Liver (tissue), 9 donors: ENCODE measurements around the gene OTX2. TPM values are rescaled to one million over a fixed set of nuclear protein-coding genes. Genes with fewer than 3 reads are reported as not detected.

ENCODE experiments used
- DNase-seq: peaks from one replicate; pipeline ENCODE4 v3.0.0-alpha.2; 2017; ENCODE audit warnings: low spot score
- H3K27ac ChIP-seq, 2 donors: one replicate each; pipeline ENCODE4 v1.7.0; 2013; ENCODE audit warnings: inconsistent platforms in 2 of 2, low read length in 2 of 2, control low read depth in 1 of 2, low read depth in 1 of 2, mild to moderate bottlenecking in 1 of 2
- H3K27me3 ChIP-seq, 4 donors: one replicate each; pipeline versions ENCODE4 v1.6.1 to v1.7.0; 2013; ENCODE audit warnings: low read length in 3 of 4, inconsistent platforms in 1 of 4, mild to moderate bottlenecking in 1 of 4, moderate library complexity in 1 of 4; ENCODE audit not compliant: control insufficient read depth in 4 of 4, insufficient read depth in 4 of 4
- H3K36me3 ChIP-seq, 4 donors: one replicate each; pipeline versions ENCODE4 v1.6.1 to v1.7.0; 2013; ENCODE audit warnings: low read length in 3 of 4, mild to moderate bottlenecking in 3 of 4, low read depth in 1 of 4, moderate library complexity in 1 of 4; ENCODE audit not compliant: control insufficient read depth in 4 of 4, insufficient read depth in 3 of 4
- H3K4me1 ChIP-seq, 4 donors: one replicate each; pipeline versions ENCODE4 v1.6.1 to v1.7.0; 2013; ENCODE audit warnings: low read length in 3 of 4, mild to moderate bottlenecking in 3 of 4, moderate library complexity in 1 of 4; ENCODE audit not compliant: control insufficient read depth in 4 of 4, insufficient read depth in 4 of 4
- H3K4me3 ChIP-seq, 3 donors: one replicate each; pipeline versions ENCODE4 v1.6.1 to v1.7.0; 2013; ENCODE audit warnings: low read length in 3 of 3, control low read depth in 1 of 3, low read depth in 1 of 3, mild to moderate bottlenecking in 1 of 3
- H3K9ac ChIP-seq, 2 donors: one replicate each; pipeline ENCODE4 v1.7.0; 2013; ENCODE audit warnings: low read length in 2 of 2, mild to moderate bottlenecking in 2 of 2, moderate library complexity in 2 of 2, control low read depth in 1 of 2, low read depth in 1 of 2
- H3K9me3 ChIP-seq, 4 donors: one replicate each; pipeline versions ENCODE4 v1.6.1 to v1.7.0; 2013; ENCODE audit warnings: low read length in 3 of 4; ENCODE audit not compliant: control insufficient read depth in 4 of 4
- EGR1 ChIP-seq, 2 donors: IDR thresholded peaks; 2 replicates each; pipeline ENCODE4 v1.6.1; 2016 to 2018; ENCODE audit warnings: antibody characterized with exemption in 2 of 2, low read depth in 2 of 2
- FOXA1 ChIP-seq: IDR thresholded peaks from 2 replicates; pipeline ENCODE4 v1.6.1; 2016; ENCODE audit warnings: antibody characterized with exemption
- FOXA2 ChIP-seq: IDR thresholded peaks from 2 replicates; pipeline ENCODE4 v1.6.1; 2016; ENCODE audit warnings: antibody characterized with exemption
- GABPA ChIP-seq, 2 donors: IDR thresholded peaks in 1 of 2; conservative IDR thresholded peaks in 1 of 2; 2 replicates each; pipeline ENCODE4 v1.6.1; 2016; ENCODE audit warnings: antibody characterized with exemption in 2 of 2, mild to moderate bottlenecking in 1 of 2, moderate library complexity in 1 of 2
- HNF4A ChIP-seq, 2 donors: conservative IDR thresholded peaks; 2 replicates each; pipeline ENCODE4 v1.6.1; 2016; ENCODE audit warnings: antibody characterized with exemption in 2 of 2, mild to moderate bottlenecking in 2 of 2
- HNF4G ChIP-seq: IDR thresholded peaks from 2 replicates; pipeline ENCODE4 v1.6.1; 2016; ENCODE audit warnings: antibody characterized with exemption
- JUND ChIP-seq, 2 donors: IDR thresholded peaks; 2 replicates each; pipeline ENCODE4 v1.6.1; 2016; ENCODE audit warnings: antibody characterized with exemption in 2 of 2
- NR2F2 ChIP-seq: IDR thresholded peaks from 2 replicates; pipeline ENCODE4 v1.6.1; 2016; ENCODE audit warnings: antibody characterized with exemption
- RAD21 ChIP-seq, 2 donors: IDR thresholded peaks; 2 replicates each; pipeline ENCODE4 v1.6.1; 2016; ENCODE audit warnings: antibody characterized with exemption in 2 of 2, mild to moderate bottlenecking in 2 of 2
- RXRA ChIP-seq, 2 donors: IDR thresholded peaks; 2 replicates each; pipeline ENCODE4 v1.6.1; 2017 to 2018; ENCODE audit warnings: antibody characterized with exemption in 2 of 2, mild to moderate bottlenecking in 1 of 2
- SP1 ChIP-seq: IDR thresholded peaks from 2 replicates; pipeline ENCODE4 v1.6.1; 2018; ENCODE audit warnings: antibody characterized with exemption, mild to moderate bottlenecking
- TAF1 ChIP-seq: conservative IDR thresholded peaks from 2 replicates; pipeline ENCODE4 v1.6.1; 2016; ENCODE audit warnings: antibody characterized with exemption, mild to moderate bottlenecking
- YY1 ChIP-seq: IDR thresholded peaks from 2 replicates; pipeline ENCODE4 v1.6.1; 2016; ENCODE audit warnings: antibody characterized with exemption, mild to moderate bottlenecking
- WGBS: extraction: QIAGEN DNeasy Blood & Tissue Kit; methylation state at CpG from one replicate; pipeline ENCODE4 v1.1.7; 2013; 5-methylcytosine and 5-hydroxymethylcytosine counted together
- polyA plus RNA-seq, 2 donors: library from polyadenylated mRNA; stranded (reverse) in 1 of 2; unstranded in 1 of 2; fragments of 200-250 nt in 1 of 2; fragments of >200 nt in 1 of 2; fragmentation: Nextera tagmentation in 1 of 2; extraction: Ambion mirVana in 1 of 2; gene quantifications; one replicate each; pipeline versions ENCODE4 v1.2.1 to v1.2.3, GENCODE V29; 2013 to 2015
- total RNA-seq, 2 donors: library from RNA; depleted of rRNA; stranded (reverse); fragments of >200 nt; gene quantifications; one replicate each; pipeline ENCODE4 v1.2.3, GENCODE V29; 2014
- TF ChIP-seq, protein P1 (sequence below): IDR thresholded peaks from 2 replicates; pipeline ENCODE4 v1.6.1; 2016; ENCODE audit warnings: antibody characterized with exemption, mild to moderate bottlenecking
- TF ChIP-seq, protein P2 (sequence below): IDR thresholded peaks from 2 replicates; pipeline ENCODE4 v1.6.1; 2016; ENCODE audit warnings: antibody characterized with exemption
- TF ChIP-seq, protein P3 (sequence below): IDR thresholded peaks from 2 replicates; pipeline ENCODE4 v1.6.1; 2016; ENCODE audit warnings: antibody characterized with exemption
- TF ChIP-seq, protein P4 (sequence below): IDR thresholded peaks from 2 replicates; pipeline ENCODE4 v1.6.1; 2016; ENCODE audit warnings: antibody characterized with exemption
- TF ChIP-seq, protein P5 (sequence below): fragments of 150-350 bp; IDR thresholded peaks from 2 replicates; pipeline ENCODE4 v1.5.1; 2017; ENCODE audit warnings: improper control_type of control experiment, low read depth, low read length; ENCODE audit not compliant: missing input control
- donor health status: healthy.
- donor health status: healthy.
- donor health status: healthy.
- donor health status: healthy.
- donor health status: healthy.

Gene OTX2
- total and polyA plus RNA-seq, 4 donors, result not detected

DNA sequence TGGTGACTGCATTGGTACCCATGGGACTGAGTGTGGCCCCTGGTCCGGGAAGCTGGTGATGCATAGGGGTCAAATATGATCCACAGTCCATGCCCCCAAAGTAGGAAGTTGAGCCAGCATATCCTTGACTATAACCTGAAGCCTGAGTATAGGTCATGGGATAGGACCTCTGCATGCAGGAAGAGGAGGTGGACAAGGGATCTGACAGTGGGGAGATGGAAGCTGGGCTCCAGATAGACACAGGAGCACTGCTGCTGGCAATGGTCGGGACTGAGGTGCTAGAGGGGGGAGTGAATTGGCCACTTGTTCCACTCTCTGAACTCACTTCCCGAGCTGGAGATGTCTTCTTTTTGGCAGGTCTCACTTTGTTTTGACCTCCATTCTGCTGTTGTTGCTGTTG, 8.4 kb downstream of the OTX2 start:
- DNase-seq, result no peak
- no peak overlapping the region for H3K27ac ChIP-seq
- no peak overlapping the region for H3K9ac ChIP-seq
- no peaks in the 10 kb centered on the region for H3K36me3 ChIP-seq
- no peak for TF ChIP-seq HNF4A (conservative IDR thresholded peaks at IDR 0.05)
- TF ChIP-seq, protein P1, sequence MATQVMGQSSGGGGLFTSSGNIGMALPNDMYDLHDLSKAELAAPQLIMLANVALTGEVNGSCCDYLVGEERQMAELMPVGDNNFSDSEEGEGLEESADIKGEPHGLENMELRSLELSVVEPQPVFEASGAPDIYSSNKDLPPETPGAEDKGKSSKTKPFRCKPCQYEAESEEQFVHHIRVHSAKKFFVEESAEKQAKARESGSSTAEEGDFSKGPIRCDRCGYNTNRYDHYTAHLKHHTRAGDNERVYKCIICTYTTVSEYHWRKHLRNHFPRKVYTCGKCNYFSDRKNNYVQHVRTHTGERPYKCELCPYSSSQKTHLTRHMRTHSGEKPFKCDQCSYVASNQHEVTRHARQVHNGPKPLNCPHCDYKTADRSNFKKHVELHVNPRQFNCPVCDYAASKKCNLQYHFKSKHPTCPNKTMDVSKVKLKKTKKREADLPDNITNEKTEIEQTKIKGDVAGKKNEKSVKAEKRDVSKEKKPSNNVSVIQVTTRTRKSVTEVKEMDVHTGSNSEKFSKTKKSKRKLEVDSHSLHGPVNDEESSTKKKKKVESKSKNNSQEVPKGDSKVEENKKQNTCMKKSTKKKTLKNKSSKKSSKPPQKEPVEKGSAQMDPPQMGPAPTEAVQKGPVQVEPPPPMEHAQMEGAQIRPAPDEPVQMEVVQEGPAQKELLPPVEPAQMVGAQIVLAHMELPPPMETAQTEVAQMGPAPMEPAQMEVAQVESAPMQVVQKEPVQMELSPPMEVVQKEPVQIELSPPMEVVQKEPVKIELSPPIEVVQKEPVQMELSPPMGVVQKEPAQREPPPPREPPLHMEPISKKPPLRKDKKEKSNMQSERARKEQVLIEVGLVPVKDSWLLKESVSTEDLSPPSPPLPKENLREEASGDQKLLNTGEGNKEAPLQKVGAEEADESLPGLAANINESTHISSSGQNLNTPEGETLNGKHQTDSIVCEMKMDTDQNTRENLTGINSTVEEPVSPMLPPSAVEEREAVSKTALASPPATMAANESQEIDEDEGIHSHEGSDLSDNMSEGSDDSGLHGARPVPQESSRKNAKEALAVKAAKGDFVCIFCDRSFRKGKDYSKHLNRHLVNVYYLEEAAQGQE, result no peak
- TF ChIP-seq FOXA1, result no peak
- TF ChIP-seq RAD21 (IDR thresholded peaks at IDR 0.05), result no peak
- TF ChIP-seq EGR1 (IDR thresholded peaks at IDR 0.05; ENCODE audit: low read depth in 2 of 2), result no peak
- TF ChIP-seq NR2F2, result no peak
- TF ChIP-seq TAF1, result no peak
- no peak for TF ChIP-seq GABPA (IDR thresholded peaks at IDR 0.05 in 1 of 2, conservative IDR thresholded peaks at IDR 0.05 in 1 of 2)
- no peak for TF ChIP-seq HNF4G
- TF ChIP-seq FOXA2, result no peak
- TF ChIP-seq YY1, result no peak
- TF ChIP-seq, protein P2, sequence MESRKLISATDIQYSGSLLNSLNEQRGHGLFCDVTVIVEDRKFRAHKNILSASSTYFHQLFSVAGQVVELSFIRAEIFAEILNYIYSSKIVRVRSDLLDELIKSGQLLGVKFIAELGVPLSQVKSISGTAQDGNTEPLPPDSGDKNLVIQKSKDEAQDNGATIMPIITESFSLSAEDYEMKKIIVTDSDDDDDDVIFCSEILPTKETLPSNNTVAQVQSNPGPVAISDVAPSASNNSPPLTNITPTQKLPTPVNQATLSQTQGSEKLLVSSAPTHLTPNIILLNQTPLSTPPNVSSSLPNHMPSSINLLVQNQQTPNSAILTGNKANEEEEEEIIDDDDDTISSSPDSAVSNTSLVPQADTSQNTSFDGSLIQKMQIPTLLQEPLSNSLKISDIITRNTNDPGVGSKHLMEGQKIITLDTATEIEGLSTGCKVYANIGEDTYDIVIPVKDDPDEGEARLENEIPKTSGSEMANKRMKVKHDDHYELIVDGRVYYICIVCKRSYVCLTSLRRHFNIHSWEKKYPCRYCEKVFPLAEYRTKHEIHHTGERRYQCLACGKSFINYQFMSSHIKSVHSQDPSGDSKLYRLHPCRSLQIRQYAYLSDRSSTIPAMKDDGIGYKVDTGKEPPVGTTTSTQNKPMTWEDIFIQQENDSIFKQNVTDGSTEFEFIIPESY, result no peak
- no peak for TF ChIP-seq SP1
- TF ChIP-seq RXRA (IDR thresholded peaks at IDR 0.05), result no peak
- TF ChIP-seq, protein P3, sequence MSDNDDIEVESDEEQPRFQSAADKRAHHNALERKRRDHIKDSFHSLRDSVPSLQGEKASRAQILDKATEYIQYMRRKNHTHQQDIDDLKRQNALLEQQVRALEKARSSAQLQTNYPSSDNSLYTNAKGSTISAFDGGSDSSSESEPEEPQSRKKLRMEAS, result no peak
- TF ChIP-seq JUND (IDR thresholded peaks at IDR 0.05), result no peak
- TF ChIP-seq, protein P4, sequence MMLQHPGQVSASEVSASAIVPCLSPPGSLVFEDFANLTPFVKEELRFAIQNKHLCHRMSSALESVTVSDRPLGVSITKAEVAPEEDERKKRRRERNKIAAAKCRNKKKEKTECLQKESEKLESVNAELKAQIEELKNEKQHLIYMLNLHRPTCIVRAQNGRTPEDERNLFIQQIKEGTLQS, result no peak
- TF ChIP-seq, protein P5, sequence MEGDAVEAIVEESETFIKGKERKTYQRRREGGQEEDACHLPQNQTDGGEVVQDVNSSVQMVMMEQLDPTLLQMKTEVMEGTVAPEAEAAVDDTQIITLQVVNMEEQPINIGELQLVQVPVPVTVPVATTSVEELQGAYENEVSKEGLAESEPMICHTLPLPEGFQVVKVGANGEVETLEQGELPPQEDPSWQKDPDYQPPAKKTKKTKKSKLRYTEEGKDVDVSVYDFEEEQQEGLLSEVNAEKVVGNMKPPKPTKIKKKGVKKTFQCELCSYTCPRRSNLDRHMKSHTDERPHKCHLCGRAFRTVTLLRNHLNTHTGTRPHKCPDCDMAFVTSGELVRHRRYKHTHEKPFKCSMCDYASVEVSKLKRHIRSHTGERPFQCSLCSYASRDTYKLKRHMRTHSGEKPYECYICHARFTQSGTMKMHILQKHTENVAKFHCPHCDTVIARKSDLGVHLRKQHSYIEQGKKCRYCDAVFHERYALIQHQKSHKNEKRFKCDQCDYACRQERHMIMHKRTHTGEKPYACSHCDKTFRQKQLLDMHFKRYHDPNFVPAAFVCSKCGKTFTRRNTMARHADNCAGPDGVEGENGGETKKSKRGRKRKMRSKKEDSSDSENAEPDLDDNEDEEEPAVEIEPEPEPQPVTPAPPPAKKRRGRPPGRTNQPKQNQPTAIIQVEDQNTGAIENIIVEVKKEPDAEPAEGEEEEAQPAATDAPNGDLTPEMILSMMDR, result no peak
- H3K9me3 ChIP-seq, result no peaks in the 10 kb centered on the region
- WGBS, result 54% methylated on average over 3 of the region's 3 CpGs
- H3K4me1 ChIP-seq, result peaks cover 2 to 16% (median 9%) of the 10 kb centered on the region in 4 donors
- peaks cover 9 to 40% (median 24%) of the 10 kb centered on the region in 4 donors for H3K27me3 ChIP-seq
- no peak overlapping the region for H3K4me3 ChIP-seq
